ENCODE measurements around the gene MRPS10. TPM values are rescaled to one million over a fixed set of nuclear protein-coding genes. Genes with fewer than 3 reads are reported as not detected.

The MRPS10 gene
- total and polyA plus RNA-seq, 10 of the 15 experiments (the other 5 are each of a cell fraction or from before 2014, with no cell fraction given), result 28.5 to 83.3 (median 52.8) TPM

- peaks cover 0 to 7% of the 10 kb centered on the region in 2 experiments; a peak in 2 of 4 replicates for H3K36me3 ChIP-seq (ENCODE audit: control insufficient read depth in 2 of 2, insufficient read depth in 2 of 2, low read length in 1 of 2)
- 70% methylated on average over 9 of the region's 9 CpGs for WGBS (ENCODE audit: insufficient coverage, insufficient replicate concordance, low lambda C conversion rate, missing lambda C conversion rate)
Measured at GRCh38 chr6:42251911-42252637, 34.4 kb upstream of the MRPS10 start.

More at GRCh38 chr6:42251911-42252637, 34.4 kb upstream of the MRPS10 start:
- Histone ChIP-seq H3K79me2 (ENCODE audit: control insufficient read depth, insufficient read depth, low read length) (no peaks in the 10 kb centered on the region), H3K4me2 (ENCODE audit: control insufficient read depth, insufficient read depth) (no peak overlapping the region), H3K27ac (ENCODE audit: control insufficient read depth, insufficient read depth) (no peak overlapping the region), H2AFZ (ENCODE audit: control insufficient read depth, low read depth, low read length) (no peak overlapping the region), H3K4me3 (no peak overlapping the region), H3K9ac (ENCODE audit: control insufficient read depth, insufficient read depth, low read length) (no peak overlapping the region), H3K9me3 (replicated peaks; ENCODE audit: control insufficient read depth, insufficient read depth, low read length) (no peaks in the 10 kb centered on the region), H4K20me1 (ENCODE audit: control insufficient read depth, insufficient read depth) (no peaks in the 10 kb centered on the region), H3K27me3 (replicated peaks in 1 of 2; ENCODE audit: control insufficient read depth in 2 of 2, insufficient read depth in 2 of 2, low read length in 1 of 2) (no peaks in the 10 kb centered on the region), H3K4me1 (ENCODE audit: control insufficient read depth, insufficient read depth, low read length) (no peaks in the 10 kb centered on the region)
- BruUV-seq (replicated peaks), result no TSS peak
- RAD21 ChIA-PET (ENCODE audit: unreplicated experiment), result no interaction called here
- POLR2A ChIA-PET, result interaction anchor here (1.7 kb wide), 1 partner anchor 13 kb away, joined by 4 read pairs; no protein-coding TSS in a partner anchor
- DNase-seq (ENCODE audit: low read depth, low spot score) (no peak), ATAC-seq (no peak), FAIRE-seq (no peak)
- no peak for TF ChIP-seq GABPA (IDR thresholded peaks at IDR 0.05; ENCODE audit: low read depth)
- TF ChIP-seq SKIL (IDR thresholded peaks at IDR 0.05; ENCODE audit: low read depth, poor library complexity, severe bottlenecking), result no peak
- no peak for TF ChIP-seq ASH2L (IDR thresholded peaks at IDR 0.05; ENCODE audit: borderline replicate concordance, low read depth)
- TF ChIP-seq MTA3 (IDR thresholded peaks at IDR 0.05; ENCODE audit: borderline replicate concordance, low read length), result no peak
- TF ChIP-seq MLLT1 (IDR thresholded peaks at IDR 0.05), result no peak
- TF ChIP-seq SIN3A (IDR thresholded peaks at IDR 0.05; ENCODE audit: low read depth, low read length), result no peak
- no peak for TF ChIP-seq USF2 (IDR thresholded peaks at IDR 0.05; ENCODE audit: borderline replicate concordance, low read depth, low read length)
- no peak for TF ChIP-seq IRF4 (IDR thresholded peaks at IDR 0.05; ENCODE audit: low read depth, low read length)
- TF ChIP-seq PAX8 (IDR thresholded peaks at IDR 0.05), result no peak
- TF ChIP-seq ELK1 (IDR thresholded peaks at IDR 0.05; ENCODE audit: low read depth, low read length), result no peak
- intact Hi-C loops (cut with micrococcal nuclease; ENCODE audit: unreplicated experiment) (no loop called here), in situ Hi-C loops (cut with MboI) (no loop called here)
- SMC1A ChIA-PET (ENCODE audit: uncharacterized antibody, unreplicated experiment), result no interaction called here
- CTCF ChIA-PET, result interaction anchor here (1.3 to 1.8 kb wide), 2 partner anchors 10 to 295 kb away, joined by 3 to 4 read pairs; no protein-coding TSS in a partner anchor

Measured in GM12878 (cell line).